H9 (cell line): ENCODE measurements around the gene OSBPL1A. TPM values are rescaled to one million over a fixed set of nuclear protein-coding genes. Genes with fewer than 3 reads are reported as not detected.
"Not testable (repeated sequence)": the region's sequence is repeated elsewhere in the genome, so short reads cannot be mapped to it uniquely, and the experiment has no call there.

Experiments used
- DNase-seq: peaks from one replicate; pipeline ENCODE4 v3.0.0-alpha.2; 2017
- H2AFZ ChIP-seq: one replicate; pipeline ENCODE4 v1.6.1; 2013; ENCODE audit warnings: mild to moderate bottlenecking, low read length, control low read depth, moderate library complexity
- H2AK5ac ChIP-seq: 2 replicates; pipeline ENCODE4 v1.6.1; 2013; ENCODE audit warnings: low read length, control low read depth, mixed read lengths; ENCODE audit not compliant: insufficient read length
- H2BK120ac ChIP-seq: one replicate; pipeline ENCODE4 v1.6.1; 2013; ENCODE audit warnings: low read depth, mild to moderate bottlenecking, low read length, control low read depth, inconsistent platforms; ENCODE audit not compliant: poor library complexity, severe bottlenecking
- H2BK12ac ChIP-seq: 2 replicates; pipeline ENCODE4 v1.6.1; 2013; ENCODE audit warnings: low read length, control low read depth, mixed read lengths, low read depth; ENCODE audit not compliant: insufficient read length
- H2BK15ac ChIP-seq: 2 replicates; pipeline ENCODE4 v1.6.1; 2013; ENCODE audit warnings: low read depth, low read length, control low read depth
- H2BK20ac ChIP-seq: one replicate; pipeline ENCODE4 v1.6.1; 2013; ENCODE audit warnings: low read depth, mild to moderate bottlenecking, low read length, control low read depth, inconsistent platforms; ENCODE audit not compliant: poor library complexity, severe bottlenecking
- H2BK5ac ChIP-seq: 2 replicates; pipeline ENCODE4 v1.6.1; 2013; ENCODE audit warnings: low read length, control low read depth, mixed read lengths; ENCODE audit not compliant: insufficient read length
- H3K14ac ChIP-seq: 2 replicates; pipeline ENCODE4 v1.6.1; 2013; ENCODE audit warnings: low read length, control low read depth; ENCODE audit not compliant: insufficient read depth
- H3K18ac ChIP-seq: 2 replicates; pipeline ENCODE4 v1.6.1; 2013; ENCODE audit warnings: low read depth, mild to moderate bottlenecking, mixed read lengths, low read length, control low read depth; ENCODE audit not compliant: insufficient read length
- H3K23ac ChIP-seq: 2 replicates; pipeline ENCODE4 v1.6.1; 2013; ENCODE audit warnings: low read length, control low read depth, mixed read lengths, low read depth; ENCODE audit not compliant: insufficient read length
- H3K23me2 ChIP-seq: 2 replicates; pipeline ENCODE4 v1.6.1; 2013; ENCODE audit warnings: low read depth, mild to moderate bottlenecking, mixed read lengths, low read length, control low read depth; ENCODE audit not compliant: insufficient read length, poor library complexity, severe bottlenecking
- H3K27ac ChIP-seq: 2 replicates; pipeline ENCODE4 v1.5.1; 2013; ENCODE audit warnings: low read length, control low read depth, mixed read lengths, low read depth; ENCODE audit not compliant: insufficient read length
- H3K27me3 ChIP-seq: 2 replicates; pipeline ENCODE4 v1.6.1; 2013; ENCODE audit warnings: low read length, control low read depth, inconsistent platforms; ENCODE audit not compliant: insufficient read depth
- H3K4ac ChIP-seq: 2 replicates; pipeline ENCODE4 v1.6.1; 2013; ENCODE audit warnings: low read depth, mild to moderate bottlenecking, control low read depth, inconsistent platforms, low read length, moderate library complexity
- H3K4me1 ChIP-seq: 2 replicates; pipeline ENCODE4 v1.6.1; 2013; ENCODE audit warnings: low read length, control low read depth, inconsistent platforms; ENCODE audit not compliant: insufficient read depth
- H3K4me2 ChIP-seq: 2 replicates; pipeline ENCODE4 v1.6.1; 2013; ENCODE audit warnings: low read length, control low read depth, mixed read lengths; ENCODE audit not compliant: insufficient read length, insufficient read depth
- H3K56ac ChIP-seq: 2 replicates; pipeline ENCODE4 v1.6.1; 2013; ENCODE audit warnings: low read depth, mild to moderate bottlenecking, mixed read lengths, low read length, control low read depth; ENCODE audit not compliant: insufficient read length
- H3K79me1 ChIP-seq: 2 replicates; pipeline ENCODE4 v1.6.1; 2013; ENCODE audit warnings: low read depth, mild to moderate bottlenecking, moderate library complexity, low read length, control low read depth, inconsistent platforms; ENCODE audit not compliant: insufficient read depth, poor library complexity, severe bottlenecking
- H3K79me2 ChIP-seq: 2 replicates; pipeline ENCODE4 v1.6.1; 2013; ENCODE audit warnings: low read length, control low read depth, inconsistent platforms; ENCODE audit not compliant: insufficient read depth
- H3K9ac ChIP-seq: 2 replicates; pipeline ENCODE4 v1.6.1; 2013; ENCODE audit warnings: low read length, control low read depth, mixed read lengths; ENCODE audit not compliant: insufficient read length; ENCODE audit errors: extremely low read depth
- H3K9me3 ChIP-seq: one replicate; pipeline ENCODE4 v1.6.1; 2013; ENCODE audit warnings: low read depth, low read length, inconsistent platforms; ENCODE audit not compliant: control insufficient read depth
- H3T11ph ChIP-seq: one replicate; pipeline ENCODE4 v1.6.1; 2013; ENCODE audit warnings: mild to moderate bottlenecking, low read length, control low read depth, inconsistent platforms
- H4K20me1 ChIP-seq: one replicate; pipeline ENCODE4 v1.6.1; 2013; ENCODE audit not compliant: control insufficient read depth, insufficient read length, insufficient read depth
- H4K5ac ChIP-seq: 2 replicates; pipeline ENCODE4 v1.6.1; 2013; ENCODE audit warnings: low read depth, mild to moderate bottlenecking, mixed read lengths, low read length, control low read depth; ENCODE audit not compliant: insufficient read length
- H4K8ac ChIP-seq: replicated peaks from 2 replicates; pipeline ENCODE4 v1.6.1; 2013; ENCODE audit warnings: low read length, control low read depth, mixed read lengths, low read depth; ENCODE audit not compliant: insufficient read length
- H4K91ac ChIP-seq: 2 replicates; pipeline ENCODE4 v1.6.1; 2013; ENCODE audit warnings: low read depth, mild to moderate bottlenecking, moderate library complexity, mixed read lengths, low read length, control low read depth; ENCODE audit not compliant: insufficient read length
- H3K27ac Mint-ChIP-seq, 3 experiments: 2 replicates in 2 of 3; 3 replicates in 1 of 3; pipeline ENCODE4 v1.8.0; 2020 to 2021; ENCODE audit warnings: mixed read lengths in 3 of 3, mild to moderate bottlenecking in 1 of 3, moderate library complexity in 1 of 3
- H3K27me3 Mint-ChIP-seq: 2 replicates; pipeline ENCODE4 v1.8.0; 2021; ENCODE audit warnings: low read depth, mild to moderate bottlenecking, moderate library complexity, mixed read lengths
- H3K36me3 Mint-ChIP-seq, 3 experiments: 2 replicates in 2 of 3; 3 replicates in 1 of 3; pipeline ENCODE4 v1.8.0; 2020 to 2021; ENCODE audit warnings: low read depth in 3 of 3, mixed read lengths in 3 of 3; ENCODE audit not compliant: insufficient read depth in 1 of 3
- H3K4me1 Mint-ChIP-seq, 2 experiments: 2 replicates each; pipeline ENCODE4 v1.8.0; 2020; ENCODE audit warnings: mixed read lengths in 2 of 2
- H3K4me3 Mint-ChIP-seq, 2 experiments: 2 replicates in 1 of 2; 3 replicates in 1 of 2; pipeline ENCODE4 v1.8.0; 2020 to 2021; ENCODE audit warnings: mild to moderate bottlenecking in 2 of 2, mixed read lengths in 2 of 2, moderate library complexity in 1 of 2
- H3K9me3 Mint-ChIP-seq, 2 experiments: 2 replicates in 1 of 2; 3 replicates in 1 of 2; pipeline ENCODE4 v1.8.0; 2020; ENCODE audit warnings: mild to moderate bottlenecking in 2 of 2, mixed read lengths in 2 of 2, moderate library complexity in 1 of 2
- CTCF ChIP-seq: fragments of 200-600 bp; sonication (generic); conservative IDR thresholded peaks from 3 replicates; pipeline ENCODE4 v1.8.0; 2021; ENCODE audit warnings: antibody characterized with exemption, mild to moderate bottlenecking
- WGBS: extraction: QIAGEN DNeasy Blood & Tissue Kit; methylation state at CpG from one replicate; pipeline ENCODE4 v1.1.7; 2013; ENCODE audit warnings: missing lambda C conversion rate, low lambda C conversion rate, mixed read lengths; ENCODE audit not compliant: insufficient read length; ENCODE audit errors: extremely low coverage; 5-methylcytosine and 5-hydroxymethylcytosine counted together
- total RNA-seq: library from RNA; stranded (reverse); gene quantifications from 2 replicates; pipeline ENCODE4 v1.2.1, GENCODE V29; 2021

OSBPL1A gene
- total RNA-seq, 1 experiment from 2014 or later, result 33.9 TPM

- Mint-ChIP-seq H3K27me3 (no peaks in the 10 kb centered on the region), H3K36me3 (peaks cover 12 to 23% (median 22%) of the 10 kb centered on the region in 3 experiments; a peak in 6 of 7 replicates), H3K4me1 (peaks cover 48 to 54% of the 10 kb centered on the region in 2 experiments), H3K9me3 (no peaks in the 10 kb centered on the region), H3K4me3 (0 out of 5 replicates have a peak overlapping the region, but pooled peaks of 1 of the 2 experiments have one; percentile 4), H3K27ac (peak overlapping the region; percentile 56 to 92 (median 72); a peak in 5 of 7 replicates)
- no peaks in the 10 kb centered on the region for H3K27me3 ChIP-seq
- H2BK20ac ChIP-seq, result no peak overlapping the region
- no peaks in the 10 kb centered on the region for H3K23me2 ChIP-seq
- H3K4me2 ChIP-seq, result no peak overlapping the region
- no peak overlapping the region for H4K91ac ChIP-seq
- no peak overlapping the region for H3K23ac ChIP-seq
- H3K27ac ChIP-seq, result no peak overlapping the region
- H2BK12ac ChIP-seq, result no peak overlapping the region
- H3K9ac ChIP-seq, result no peak overlapping the region
- H2AK5ac ChIP-seq, result no peak overlapping the region
- no peak overlapping the region for H3T11ph ChIP-seq
- no peak overlapping the region for H4K8ac ChIP-seq
- no peak overlapping the region for H4K5ac ChIP-seq
- H3K14ac ChIP-seq, result no peak overlapping the region
- H3K18ac ChIP-seq, result no peak overlapping the region
- H2BK15ac ChIP-seq, result no peak overlapping the region
- WGBS, result no CpG with 5 or more reads among the region's 1 CpG
- TF ChIP-seq CTCF, result no peak
- H3K4me1 ChIP-seq, result peaks cover 5% of the 10 kb centered on the region; the same call in 1 of the 2 replicates
- H3K79me2 ChIP-seq, result no peaks in the 10 kb centered on the region
- no peak overlapping the region for H2BK5ac ChIP-seq
- no peaks in the 10 kb centered on the region for H4K20me1 ChIP-seq
- no peak overlapping the region for H2AFZ ChIP-seq
- H2BK120ac ChIP-seq, result no peak overlapping the region
- H3K4ac ChIP-seq, result no peak overlapping the region
- no peak overlapping the region for H3K56ac ChIP-seq
- no peak for DNase-seq
- peaks cover 3% of the 10 kb centered on the region for H3K79me1 ChIP-seq
- no peaks in the 10 kb centered on the region for H3K9me3 ChIP-seq
Measured at GRCh38 chr18:24378598-24378997, 19.0 kb downstream of the OSBPL1A start.

- not testable (repeated sequence) for H3K56ac ChIP-seq, H2AFZ ChIP-seq, H3K79me1 ChIP-seq, H3K4me2 ChIP-seq, H3K18ac ChIP-seq, H3K27ac Mint-ChIP-seq, H2BK5ac ChIP-seq, H3K27me3 Mint-ChIP-seq, H3K9ac ChIP-seq, H2BK15ac ChIP-seq, H4K91ac ChIP-seq, H3K9me3 ChIP-seq, H3K9me3 Mint-ChIP-seq, H3K27ac ChIP-seq, H3K4me3 Mint-ChIP-seq, H3K27me3 ChIP-seq, H3T11ph ChIP-seq, H3K23me2 ChIP-seq, H3K79me2 ChIP-seq, H3K4me1 ChIP-seq, H4K20me1 ChIP-seq, H3K14ac ChIP-seq, H4K5ac ChIP-seq, H3K4ac ChIP-seq, DNase-seq, H2BK120ac ChIP-seq, H3K23ac ChIP-seq, H2BK20ac ChIP-seq, H2AK5ac ChIP-seq, H2BK12ac ChIP-seq, H4K8ac ChIP-seq
- H3K36me3 Mint-ChIP-seq, result peaks cover 19 to 35% (median 27%) of the 10 kb centered on the region in 3 experiments
- H3K4me1 Mint-ChIP-seq, result peaks cover 57 to 64% of the 10 kb centered on the region in 2 experiments
- no CpG with 5 or more reads among the region's 23 CpGs for WGBS
Measured at GRCh38 chr18:24376531-24376930, 21.1 kb downstream of the OSBPL1A start.
